CD14-positive monocyte (primary cell): ENCODE results near the gene KIF1A. TPM values are rescaled to one million over a fixed set of nuclear protein-coding genes. Genes with fewer than 3 reads are reported as not detected.

ENCODE experiments used
- DNase-seq, 3 donors: peaks; one replicate each; pipeline ENCODE4 v3.0.0-alpha.2; 2011 to 2022
- H2AFZ ChIP-seq: 2 replicates; pipeline ENCODE4 v1.6.0; 2012; ENCODE audit warnings: mild to moderate bottlenecking, low read depth, low read length, inconsistent platforms; ENCODE audit not compliant: insufficient read depth, poor library complexity, severe bottlenecking
- H3K27ac ChIP-seq, 2 donors: 1 replicate in 1 of 2; 2 replicates in 1 of 2; pipeline ENCODE4 v1.5.1; 2012 to 2013; ENCODE audit warnings: low read length in 2 of 2, control low read depth in 1 of 2, inconsistent platforms in 1 of 2, low read depth in 1 of 2, mild to moderate bottlenecking in 1 of 2
- H3K27me3 ChIP-seq, 2 donors: one replicate each; pipeline versions ENCODE4 v1.6.0 to v1.6.1; 2011 to 2013; ENCODE audit warnings: low read length in 2 of 2; ENCODE audit not compliant: control insufficient read depth in 2 of 2, insufficient read depth in 2 of 2
- H3K36me3 ChIP-seq, 2 donors: replicated peaks in 1 of 2; 1 replicate in 1 of 2; 2 replicates in 1 of 2; pipeline versions ENCODE4 v1.5.1 to v1.6.1; 2012 to 2013; ENCODE audit warnings: low read length in 2 of 2, control low read depth in 1 of 2, inconsistent platforms in 1 of 2, mild to moderate bottlenecking in 1 of 2; ENCODE audit not compliant: insufficient read depth in 2 of 2, control insufficient read depth in 1 of 2
- H3K4me1 ChIP-seq, 2 donors: 1 replicate in 1 of 2; 2 replicates in 1 of 2; pipeline versions ENCODE4 v1.5.1 to v1.6.1; 2012 to 2013; ENCODE audit warnings: low read length in 2 of 2, control low read depth in 1 of 2, inconsistent platforms in 1 of 2, mild to moderate bottlenecking in 1 of 2, moderate library complexity in 1 of 2; ENCODE audit not compliant: insufficient read depth in 2 of 2, control insufficient read depth in 1 of 2
- H3K4me2 ChIP-seq: replicated peaks from 2 replicates; pipeline ENCODE3; 2012; ENCODE audit warnings: low read length, moderate library complexity, mild to moderate bottlenecking; ENCODE audit not compliant: poor library complexity, severe bottlenecking; ENCODE audit errors: extremely low read depth
- H3K4me3 ChIP-seq, 3 experiments: fragments of 200-600 bp in 1 of 3; sonication (generic) in 1 of 3; replicated peaks in 1 of 3; 1 replicate in 2 of 3; 2 replicates in 1 of 3; pipeline ENCODE4 v1.5.1; 2011 to 2013; ENCODE audit warnings: low read length in 3 of 3, mild to moderate bottlenecking in 3 of 3, control low read depth in 2 of 3, low read depth in 2 of 3, inconsistent platforms in 1 of 3, moderate library complexity in 1 of 3
- H3K79me2 ChIP-seq: 2 replicates; pipeline ENCODE4 v1.6.0; 2012; ENCODE audit warnings: mild to moderate bottlenecking, control low read depth, inconsistent platforms, low read length, moderate library complexity; ENCODE audit not compliant: insufficient read depth
- H3K9ac ChIP-seq: 2 replicates; pipeline ENCODE4 v1.6.0; 2017; ENCODE audit warnings: low read length, mild to moderate bottlenecking; ENCODE audit not compliant: insufficient read depth, poor library complexity, severe bottlenecking
- H3K9me3 ChIP-seq, 2 donors: replicated peaks in 1 of 2; 1 replicate in 1 of 2; 2 replicates in 1 of 2; pipeline versions ENCODE4 v1.5.1 to v1.6.1; 2012 to 2013; ENCODE audit warnings: low read length in 2 of 2, control low read depth in 1 of 2; ENCODE audit not compliant: control insufficient read depth in 1 of 2, insufficient read depth in 1 of 2
- H4K20me1 ChIP-seq: 2 replicates; pipeline ENCODE4 v1.6.0; 2012; ENCODE audit warnings: mild to moderate bottlenecking, low read length, control low read depth, moderate library complexity; ENCODE audit not compliant: insufficient read depth
- H3K27ac Mint-ChIP-seq, 7 donors: one replicate each; pipeline ENCODE4 v1.8.0; 2020; ENCODE audit warnings: mild to moderate bottlenecking in 7 of 7, mixed read lengths in 7 of 7, moderate library complexity in 6 of 7, inconsistent platforms in 2 of 7
- H3K27me3 Mint-ChIP-seq, 3 donors: one replicate each; pipeline ENCODE4 v1.8.0; 2021 to 2022; ENCODE audit warnings: low read depth in 3 of 3, mild to moderate bottlenecking in 3 of 3, mixed read lengths in 3 of 3, moderate library complexity in 3 of 3, inconsistent platforms in 1 of 3
- H3K36me3 Mint-ChIP-seq, 2 donors: one replicate each; pipeline ENCODE4 v1.8.0; 2020; ENCODE audit warnings: mixed read lengths in 2 of 2, inconsistent platforms in 1 of 2, mild to moderate bottlenecking in 1 of 2
- H3K4me1 Mint-ChIP-seq: one replicate; pipeline ENCODE4 v1.8.0; 2020; ENCODE audit warnings: mild to moderate bottlenecking, mixed read lengths
- H3K4me3 Mint-ChIP-seq, 2 donors: one replicate each; pipeline ENCODE4 v1.8.0; 2020; ENCODE audit warnings: mild to moderate bottlenecking in 2 of 2, mixed read lengths in 2 of 2, moderate library complexity in 1 of 2
- H3K9me3 Mint-ChIP-seq, 7 donors: one replicate each; pipeline ENCODE4 v1.8.0; 2020 to 2022; ENCODE audit warnings: mixed read lengths in 7 of 7, mild to moderate bottlenecking in 6 of 7, moderate library complexity in 6 of 7, inconsistent platforms in 2 of 7
- CTCF ChIP-seq: fragments of 200-600 bp; IDR thresholded peaks from one replicate; pipeline ENCODE4 v1.8.0; 2022; ENCODE audit warnings: antibody characterized with exemption, mild to moderate bottlenecking
- WGBS: methylation state at CpG from one replicate; pipeline ENCODE4 v1.1.5; 2013; ENCODE audit warnings: missing lambda C conversion rate; ENCODE audit not compliant: insufficient coverage; 5-methylcytosine and 5-hydroxymethylcytosine counted together
- intact Hi-C, 2 donors: fragments of 100-400 bp; cut with micrococcal nuclease; formaldehyde crosslinking; loops; one replicate each; pipeline versions ENCODE4 v1.15.0 to v1.15.1; 2023
- polyA plus RNA-seq, 3 donors: library from polyadenylated mRNA; depleted of rRNA in 1 of 3; unstranded in 2 of 3; stranded (reverse) in 1 of 3; fragments of 300-500 nt in 2 of 3; fragments of >200 nt in 1 of 3; fragmentation: Illumina TruSeq in 2 of 3; gene quantifications; 1 replicate in 2 of 3; 2 replicates in 1 of 3; pipeline ENCODE4 v1.2.3, GENCODE V29; 2012 to 2021

The KIF1A gene
- polyA plus RNA-seq, 3 donors: not detected

- no peak for DNase-seq
- H3K27ac ChIP-seq: no peak overlapping the region
- WGBS: 91% methylated on average over 21 of the region's 23 CpGs
- Mint-ChIP-seq H3K36me3 (no peaks in the 10 kb centered on the region), H3K27ac (no peak overlapping the region), H3K4me1 (no peaks in the 10 kb centered on the region), H3K9me3 (peaks cover 0 to 2% (median 0%) of the 10 kb centered on the region in 7 donors), H3K27me3 (peaks cover 0 to 3% (median 1%) of the 10 kb centered on the region in 3 donors), H3K4me3 (no peak overlapping the region)
- H3K36me3 ChIP-seq: no peaks in the 10 kb centered on the region
- H2AFZ ChIP-seq: no peak overlapping the region
- H3K79me2 ChIP-seq: no peaks in the 10 kb centered on the region
- H3K9ac ChIP-seq: no peak overlapping the region
- intact Hi-C loops: no loop called here
- H4K20me1 ChIP-seq: no peaks in the 10 kb centered on the region
- no peaks in the 10 kb centered on the region for H3K27me3 ChIP-seq
- no peaks in the 10 kb centered on the region for H3K9me3 ChIP-seq
- no peak overlapping the region for H3K4me3 ChIP-seq
- H3K4me2 ChIP-seq: no peak overlapping the region
- no peaks in the 10 kb centered on the region for H3K4me1 ChIP-seq
- TF ChIP-seq CTCF: no peak
Observed at GRCh38 chr2:240787521-240788472, 32.2 kb downstream of the KIF1A start.

- no peak for TF ChIP-seq CTCF
- H3K4me1 Mint-ChIP-seq: no peaks in the 10 kb centered on the region
Observed at GRCh38 chr2:240786871-240787311, 33.1 kb downstream of the KIF1A start.

More at GRCh38 chr2:240786871-240787311, 33.1 kb downstream of the KIF1A start:
- Histone ChIP-seq H3K27me3 (no peaks in the 10 kb centered on the region), H3K36me3 (no peaks in the 10 kb centered on the region), H4K20me1 (no peaks in the 10 kb centered on the region), H3K4me3 (no peak overlapping the region), H3K9ac (no peak overlapping the region), H3K27ac (no peak overlapping the region), H3K4me1 (no peaks in the 10 kb centered on the region), H3K9me3 (peaks cover 0 to 7% of the 10 kb centered on the region in 2 donors), H3K79me2 (no peaks in the 10 kb centered on the region), H2AFZ (no peak overlapping the region), H3K4me2 (no peak overlapping the region)
- intact Hi-C loops: no loop called here
- peaks cover 0 to 3% (median 0%) of the 10 kb centered on the region in 7 donors for H3K9me3 Mint-ChIP-seq
- 94% methylated on average over 17 of the region's 17 CpGs for WGBS
- no peak for DNase-seq
- H3K4me3 Mint-ChIP-seq: peak overlapping the region in 1 of 2 donors; percentile 16
- no peaks in the 10 kb centered on the region for H3K36me3 Mint-ChIP-seq
- H3K27ac Mint-ChIP-seq: no peak overlapping the region
- H3K27me3 Mint-ChIP-seq: peaks cover 0 to 3% (median 1%) of the 10 kb centered on the region in 3 donors
